ENCODE results near the gene ANG.
A peak's percentile ranks its signal among the peaks of the same experiment; 100 is the strongest.

Gene ANG

DNA sequence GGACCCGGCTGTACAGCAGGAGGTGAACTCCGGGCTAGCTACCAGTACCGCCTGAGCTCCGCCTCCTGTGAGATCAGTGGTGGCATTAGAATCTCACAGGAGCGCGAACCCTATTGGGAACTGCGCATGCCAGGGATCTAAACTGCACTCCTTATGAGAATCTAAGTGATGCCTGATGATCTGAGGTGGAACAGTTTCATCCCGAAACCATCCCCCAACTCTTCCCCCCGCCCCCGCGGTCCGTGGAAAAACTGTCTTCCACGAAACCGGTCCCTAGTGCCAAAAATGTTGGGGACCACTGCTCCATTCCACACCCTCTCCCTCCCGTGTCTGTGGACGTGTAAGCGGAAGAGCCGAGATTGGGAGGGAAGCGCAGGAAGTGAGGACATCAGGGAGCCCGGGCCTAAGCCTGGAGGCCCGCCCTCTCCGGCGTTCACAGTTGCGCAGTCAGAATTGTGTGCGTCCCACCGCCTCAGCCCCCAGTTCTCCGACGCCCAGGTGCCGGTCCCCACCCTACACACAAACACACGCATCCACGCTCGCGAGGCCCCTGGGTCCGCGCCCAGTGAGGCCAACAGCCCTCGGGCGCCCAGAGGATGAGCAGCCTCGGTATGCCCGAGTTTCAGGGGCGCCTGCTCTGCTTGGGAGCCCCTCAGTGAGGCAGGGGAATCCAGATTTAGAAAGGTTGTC, 6.0 kb upstream of the ANG start:
- TF ChIP-seq SIN3A (IDR thresholded peaks at IDR 0.05; ENCODE audit: borderline replicate concordance, insufficient read depth, low read length): no peak; the same call in 1 of the 2 replicates
- peak; percentile 13 for TF ChIP-seq FOXP2 (optimal IDR thresholded peaks at IDR 0.05; ENCODE audit: borderline replicate concordance, extremely low read depth, extremely low read length, insufficient read depth)
- peak; percentile 83 for TF ChIP-seq POLR2AphosphoS5 (IDR thresholded peaks at IDR 0.05; ENCODE audit: low read depth, low read length)
- 0 out of 2 replicates have a peak, but pooled peaks have one; percentile 47 for TF ChIP-seq TAF1 (IDR thresholded peaks at IDR 0.05; ENCODE audit: borderline replicate concordance, insufficient read depth, low read length)

DNA sequence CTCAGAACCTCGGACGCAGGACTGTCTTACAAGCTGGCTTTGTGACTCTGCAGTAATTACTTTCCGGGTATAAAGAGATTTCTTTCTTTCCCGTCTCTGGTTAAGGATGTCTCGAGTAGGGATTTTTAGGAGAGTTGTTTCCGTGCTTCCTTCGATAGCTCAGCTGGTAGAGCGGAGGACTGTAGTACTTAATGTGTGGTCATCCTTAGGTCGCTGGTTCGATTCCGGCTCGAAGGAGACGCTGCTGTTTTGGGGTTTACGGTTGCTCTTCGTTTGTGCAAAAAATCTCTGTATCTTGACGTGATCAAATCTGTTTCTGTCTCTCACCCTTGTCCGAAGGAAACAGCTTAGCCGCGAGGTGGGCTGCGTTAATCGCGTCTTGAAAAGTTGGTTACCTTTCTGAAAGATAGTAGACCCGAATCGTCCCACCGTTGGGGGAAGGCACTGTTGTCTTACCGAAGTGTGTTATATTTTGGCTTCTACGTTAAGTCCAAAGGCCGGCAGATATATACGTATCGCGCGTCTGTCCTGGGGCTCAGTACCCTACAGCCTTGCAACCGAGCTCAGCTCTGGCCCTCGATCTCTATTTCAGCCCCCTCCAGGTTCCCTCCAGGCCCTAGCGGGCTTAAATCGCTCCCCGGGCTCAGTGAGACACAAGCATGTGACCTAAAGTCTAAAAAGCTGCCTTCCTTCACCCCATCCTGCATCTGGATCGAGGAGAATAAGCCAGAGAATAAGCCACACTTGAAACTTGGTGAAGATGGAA, 5.3 kb upstream of the ANG start:
- TF ChIP-seq, protein P1, sequence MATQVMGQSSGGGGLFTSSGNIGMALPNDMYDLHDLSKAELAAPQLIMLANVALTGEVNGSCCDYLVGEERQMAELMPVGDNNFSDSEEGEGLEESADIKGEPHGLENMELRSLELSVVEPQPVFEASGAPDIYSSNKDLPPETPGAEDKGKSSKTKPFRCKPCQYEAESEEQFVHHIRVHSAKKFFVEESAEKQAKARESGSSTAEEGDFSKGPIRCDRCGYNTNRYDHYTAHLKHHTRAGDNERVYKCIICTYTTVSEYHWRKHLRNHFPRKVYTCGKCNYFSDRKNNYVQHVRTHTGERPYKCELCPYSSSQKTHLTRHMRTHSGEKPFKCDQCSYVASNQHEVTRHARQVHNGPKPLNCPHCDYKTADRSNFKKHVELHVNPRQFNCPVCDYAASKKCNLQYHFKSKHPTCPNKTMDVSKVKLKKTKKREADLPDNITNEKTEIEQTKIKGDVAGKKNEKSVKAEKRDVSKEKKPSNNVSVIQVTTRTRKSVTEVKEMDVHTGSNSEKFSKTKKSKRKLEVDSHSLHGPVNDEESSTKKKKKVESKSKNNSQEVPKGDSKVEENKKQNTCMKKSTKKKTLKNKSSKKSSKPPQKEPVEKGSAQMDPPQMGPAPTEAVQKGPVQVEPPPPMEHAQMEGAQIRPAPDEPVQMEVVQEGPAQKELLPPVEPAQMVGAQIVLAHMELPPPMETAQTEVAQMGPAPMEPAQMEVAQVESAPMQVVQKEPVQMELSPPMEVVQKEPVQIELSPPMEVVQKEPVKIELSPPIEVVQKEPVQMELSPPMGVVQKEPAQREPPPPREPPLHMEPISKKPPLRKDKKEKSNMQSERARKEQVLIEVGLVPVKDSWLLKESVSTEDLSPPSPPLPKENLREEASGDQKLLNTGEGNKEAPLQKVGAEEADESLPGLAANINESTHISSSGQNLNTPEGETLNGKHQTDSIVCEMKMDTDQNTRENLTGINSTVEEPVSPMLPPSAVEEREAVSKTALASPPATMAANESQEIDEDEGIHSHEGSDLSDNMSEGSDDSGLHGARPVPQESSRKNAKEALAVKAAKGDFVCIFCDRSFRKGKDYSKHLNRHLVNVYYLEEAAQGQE (IDR thresholded peaks at IDR 0.05; ENCODE audit: insufficient read depth in 1 of 2, low read depth in 2 of 2, low read length in 2 of 2): no peak
- TF ChIP-seq FOXP2 (optimal IDR thresholded peaks at IDR 0.05; ENCODE audit: borderline replicate concordance, extremely low read depth, extremely low read length, insufficient read depth) (no peak), TAF1 (IDR thresholded peaks at IDR 0.05; ENCODE audit: borderline replicate concordance, insufficient read depth, low read length) (no peak), SIN3A (IDR thresholded peaks at IDR 0.05; ENCODE audit: borderline replicate concordance, insufficient read depth, low read length) (no peak), POLR2AphosphoS5 (IDR thresholded peaks at IDR 0.05; ENCODE audit: low read depth, low read length) (no peak)

DNA sequence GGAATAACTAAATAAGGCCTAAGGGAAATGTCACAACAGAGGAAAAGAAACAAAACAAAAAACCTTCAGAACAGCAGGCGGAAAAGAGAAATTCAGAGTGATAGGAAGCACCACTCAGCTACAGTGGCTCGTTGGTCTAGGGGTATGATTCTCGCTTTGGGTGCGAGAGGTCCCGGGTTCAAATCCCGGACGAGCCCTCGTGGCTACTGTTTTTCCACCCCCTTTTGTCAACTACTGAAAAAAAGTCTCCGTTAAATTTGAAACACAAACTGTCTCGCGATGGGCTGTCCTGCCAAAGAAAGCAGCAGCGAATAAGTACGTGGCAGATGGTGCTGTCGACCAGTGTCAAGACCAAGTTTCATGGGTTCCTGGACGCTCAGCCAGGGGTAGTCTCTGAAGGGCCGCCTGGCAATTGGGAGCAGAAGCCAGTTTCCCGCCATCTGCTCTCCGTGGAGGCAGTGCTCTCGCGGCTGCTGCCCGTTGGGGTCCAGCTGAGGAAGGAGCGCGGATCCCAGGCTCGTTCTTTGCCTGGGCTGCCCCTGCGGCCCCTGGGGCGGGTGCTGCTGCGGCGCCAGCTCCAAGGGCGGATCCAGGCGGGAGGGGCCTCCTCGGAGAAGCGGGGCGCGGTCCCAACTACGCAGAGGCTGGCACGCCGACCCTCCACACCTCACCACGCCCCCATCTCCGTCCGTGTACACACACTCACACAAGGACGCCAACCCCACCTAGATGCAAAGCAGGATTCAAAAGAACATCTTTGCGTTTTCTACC, 4.5 kb upstream of the ANG start, which contains the start of gene RNASE4:
Gene RNASE4, plus strand, starts transcription at position 670 of the 771 bp plus-strand sequence. CDS start 14,812 bp downstream, outside the sequence.
- TF ChIP-seq FOXP2 (optimal IDR thresholded peaks at IDR 0.05; ENCODE audit: borderline replicate concordance, extremely low read depth, extremely low read length, insufficient read depth) (no peak), TAF1 (IDR thresholded peaks at IDR 0.05; ENCODE audit: borderline replicate concordance, insufficient read depth, low read length) (no peak), SIN3A (IDR thresholded peaks at IDR 0.05; ENCODE audit: borderline replicate concordance, insufficient read depth, low read length) (no peak), POLR2AphosphoS5 (IDR thresholded peaks at IDR 0.05; ENCODE audit: low read depth, low read length) (no peak)
- TF ChIP-seq, protein P1 (IDR thresholded peaks at IDR 0.05; ENCODE audit: insufficient read depth in 1 of 2, low read depth in 2 of 2, low read length in 2 of 2): no peak

DNA sequence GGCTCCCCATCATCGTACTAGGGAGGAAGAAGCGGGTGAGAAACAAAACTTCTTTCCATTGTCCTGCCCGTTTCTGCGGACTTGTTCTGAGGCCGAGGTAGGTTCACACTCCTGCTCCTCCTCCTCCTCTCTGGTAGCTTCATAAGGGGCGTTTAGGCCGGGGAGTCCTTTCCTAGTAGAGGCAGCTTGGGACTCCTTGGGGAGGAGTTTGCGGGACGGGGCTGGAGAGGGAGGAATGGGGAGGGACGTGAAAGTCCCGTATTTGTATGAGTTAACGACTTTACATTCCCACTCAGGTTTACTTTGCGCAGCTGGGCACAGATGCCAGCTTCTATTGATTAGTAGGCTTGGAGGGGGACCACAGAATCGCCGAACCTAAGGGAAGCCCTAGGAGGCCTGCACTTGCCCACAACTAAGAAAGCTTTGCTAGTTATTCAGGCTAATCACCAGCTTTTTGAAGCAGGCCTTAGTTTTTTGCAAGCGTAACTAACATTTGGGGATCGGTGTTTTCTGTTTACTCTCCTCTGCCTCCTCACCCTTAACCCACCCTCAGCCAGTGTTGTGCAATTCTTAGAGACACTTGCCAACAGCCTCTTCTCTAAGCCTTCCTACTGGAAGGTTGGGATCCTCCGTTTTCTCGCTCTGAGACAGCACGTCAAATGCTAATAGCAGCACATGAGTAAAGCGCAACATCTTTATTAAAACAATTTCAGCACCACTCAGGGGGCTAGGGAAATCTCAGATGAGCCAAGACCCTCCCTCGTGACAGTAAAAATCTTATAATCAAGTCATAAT, 3.7 kb upstream of the ANG start:
- TF ChIP-seq POLR2AphosphoS5 (IDR thresholded peaks at IDR 0.05; ENCODE audit: low read depth, low read length): no peak

DNA sequence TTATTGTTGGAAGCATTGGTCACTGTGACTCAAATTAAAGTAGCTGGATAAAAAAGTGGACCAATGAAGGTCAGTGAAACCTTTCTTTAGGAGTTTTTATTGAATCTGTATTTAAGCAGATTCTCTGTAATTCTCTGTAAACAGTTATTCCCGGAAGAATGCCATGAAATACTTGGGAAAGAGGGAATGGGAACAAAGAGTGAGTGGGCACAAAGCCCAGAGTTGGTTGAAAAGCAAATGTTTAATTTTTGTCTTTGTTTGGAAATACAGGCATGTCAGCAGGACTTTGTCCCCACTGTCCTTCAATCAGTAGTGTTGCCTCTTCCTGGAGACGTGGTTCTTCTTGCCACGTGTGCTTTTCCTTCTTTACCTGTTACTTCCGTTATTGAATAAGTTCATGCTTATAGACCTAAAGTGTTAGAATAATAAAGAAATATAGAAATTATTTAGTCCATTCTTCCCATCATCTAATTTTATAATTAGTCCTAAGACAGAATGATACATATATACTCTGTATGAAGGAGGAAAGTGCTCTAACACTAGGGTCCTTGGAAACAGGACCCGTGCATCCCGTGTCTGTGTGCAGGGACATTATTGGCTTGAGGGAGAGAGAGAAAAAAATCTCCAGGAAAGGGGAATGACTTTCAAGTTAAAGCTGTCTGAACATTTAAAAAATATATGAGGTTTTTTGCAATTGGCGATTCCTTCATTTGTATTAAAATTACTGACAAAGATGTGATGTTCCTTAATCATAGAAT, 2.0 kb upstream of the ANG start:
- no peak for TF ChIP-seq POLR2AphosphoS5 (IDR thresholded peaks at IDR 0.05; ENCODE audit: low read depth, low read length)
- no peak for TF ChIP-seq TAF1 (IDR thresholded peaks at IDR 0.05; ENCODE audit: borderline replicate concordance, insufficient read depth, low read length)
- TF ChIP-seq, protein P1 (IDR thresholded peaks at IDR 0.05; ENCODE audit: insufficient read depth in 1 of 2, low read depth in 2 of 2, low read length in 2 of 2): no peak
- TF ChIP-seq SIN3A (IDR thresholded peaks at IDR 0.05; ENCODE audit: borderline replicate concordance, insufficient read depth, low read length): no peak
- no peak for TF ChIP-seq FOXP2 (optimal IDR thresholded peaks at IDR 0.05; ENCODE audit: borderline replicate concordance, extremely low read depth, extremely low read length, insufficient read depth)
